ENCODE data around the gene GJC1. TPM values are rescaled to one million over a fixed set of nuclear protein-coding genes. Genes with fewer than 3 reads are reported as not detected.

Gene GJC1
- total RNA-seq, 1 experiment from 2014 or later, result 31.6 TPM

- Histone ChIP-seq H3K36me3 (ENCODE audit: insufficient read depth, low read length, poor library complexity, severe bottlenecking) (peaks cover 28% of the 10 kb centered on the region), H3K4me3 (ENCODE audit: low read depth, low read length, poor library complexity, severe bottlenecking) (no peak overlapping the region), H3K9me3 (ENCODE audit: low read depth, low read length, poor library complexity, severe bottlenecking) (no peaks in the 10 kb centered on the region), H3K27ac (ENCODE audit: low read depth, low read length, poor library complexity, severe bottlenecking) (no peak overlapping the region), H3K4me1 (ENCODE audit: insufficient read depth, low read length, poor library complexity, severe bottlenecking) (no peaks in the 10 kb centered on the region), H3K27me3 (replicated peaks; ENCODE audit: insufficient read depth, low read depth, low read length, poor library complexity) (no peaks in the 10 kb centered on the region)
- TF ChIP-seq EZH2 (IDR thresholded peaks at IDR 0.05; ENCODE audit: borderline replicate concordance, low read depth, low read length, poor library complexity, severe bottlenecking), result no peak
- no peak for TF ChIP-seq CTCF (conservative IDR thresholded peaks at IDR 0.05; ENCODE audit: low read depth, low read length)
- DNase-seq (ENCODE audit: low spot score), result no peak
- BruUV-seq (replicated peaks), result no TSS peak
- POLR2A ChIA-PET (ENCODE audit: low non-redundant PET), result no interaction called here
- intact Hi-C loops (cut with micrococcal nuclease; ENCODE audit: unreplicated experiment), result no loop called here
- CTCF ChIA-PET, result no interaction called here
Measured at GRCh38 chr17:44871556-44871955, 41.5 kb upstream of the GJC1 start.

GRCh38 chr17:44867841-44868240 lies 37.8 kb upstream of the GJC1 start:
- Histone ChIP-seq H3K27me3 (replicated peaks; ENCODE audit: insufficient read depth, low read depth, low read length, poor library complexity) (no peaks in the 10 kb centered on the region), H3K27ac (ENCODE audit: low read depth, low read length, poor library complexity, severe bottlenecking) (no peak overlapping the region), H3K4me3 (ENCODE audit: low read depth, low read length, poor library complexity, severe bottlenecking) (no peak overlapping the region), H3K36me3 (ENCODE audit: insufficient read depth, low read length, poor library complexity, severe bottlenecking) (peaks cover 32% of the 10 kb centered on the region), H3K4me1 (ENCODE audit: insufficient read depth, low read length, poor library complexity, severe bottlenecking) (no peaks in the 10 kb centered on the region), H3K9me3 (ENCODE audit: low read depth, low read length, poor library complexity, severe bottlenecking) (no peaks in the 10 kb centered on the region)
- ChIA-PET POLR2A (ENCODE audit: low non-redundant PET) (no interaction called here), CTCF (no interaction called here)
- BruUV-seq (replicated peaks), result no TSS peak
- intact Hi-C loops (cut with micrococcal nuclease; ENCODE audit: unreplicated experiment), result no loop called here
- TF ChIP-seq EZH2 (IDR thresholded peaks at IDR 0.05; ENCODE audit: borderline replicate concordance, low read depth, low read length, poor library complexity, severe bottlenecking) (no peak), CTCF (conservative IDR thresholded peaks at IDR 0.05; ENCODE audit: low read depth, low read length) (no peak)
- no peak for DNase-seq (ENCODE audit: low spot score)

- TF ChIP-seq CTCF (conservative IDR thresholded peaks at IDR 0.05; ENCODE audit: low read depth, low read length), result no peak
- no peaks in the 10 kb centered on the region for H3K4me1 ChIP-seq (ENCODE audit: insufficient read depth, low read length, poor library complexity, severe bottlenecking)
- CTCF ChIA-PET, result interaction anchor here (1.0 kb wide), 1 partner anchor 91 kb away, joined by 3 read pairs; no protein-coding TSS in a partner anchor
- no peak for DNase-seq (ENCODE audit: low spot score)
- H3K36me3 ChIP-seq (ENCODE audit: insufficient read depth, low read length, poor library complexity, severe bottlenecking), result peaks cover 33% of the 10 kb centered on the region
- no peak overlapping the region for H3K4me3 ChIP-seq (ENCODE audit: low read depth, low read length, poor library complexity, severe bottlenecking)
- intact Hi-C loops (cut with micrococcal nuclease; ENCODE audit: unreplicated experiment), result loop anchor here (1.0 kb wide), 1 partner anchor 92 kb away; no protein-coding TSS in a partner anchor
- H3K27me3 ChIP-seq (replicated peaks; ENCODE audit: insufficient read depth, low read depth, low read length, poor library complexity), result no peaks in the 10 kb centered on the region
- no peak overlapping the region for H3K27ac ChIP-seq (ENCODE audit: low read depth, low read length, poor library complexity, severe bottlenecking)
- no TSS peak for BruUV-seq (replicated peaks)
- POLR2A ChIA-PET (ENCODE audit: low non-redundant PET), result no interaction called here
- H3K9me3 ChIP-seq (ENCODE audit: low read depth, low read length, poor library complexity, severe bottlenecking), result no peaks in the 10 kb centered on the region
Measured at GRCh38 chr17:44865931-44866330, 35.8 kb upstream of the GJC1 start.
